Left forelimb (tissue), 1 donor: ENCODE results near the gene DHX57.
"Not testable (repeated sequence)": the region's sequence is repeated elsewhere in the genome, so short reads cannot be mapped to it uniquely, and the experiment has no call there.

Source experiments
- DNase-seq: peaks from one replicate; pipeline ENCODE4 v3.0.0-alpha.2; 2018; ENCODE audit warnings: low spot score

DHX57 gene

DNA sequence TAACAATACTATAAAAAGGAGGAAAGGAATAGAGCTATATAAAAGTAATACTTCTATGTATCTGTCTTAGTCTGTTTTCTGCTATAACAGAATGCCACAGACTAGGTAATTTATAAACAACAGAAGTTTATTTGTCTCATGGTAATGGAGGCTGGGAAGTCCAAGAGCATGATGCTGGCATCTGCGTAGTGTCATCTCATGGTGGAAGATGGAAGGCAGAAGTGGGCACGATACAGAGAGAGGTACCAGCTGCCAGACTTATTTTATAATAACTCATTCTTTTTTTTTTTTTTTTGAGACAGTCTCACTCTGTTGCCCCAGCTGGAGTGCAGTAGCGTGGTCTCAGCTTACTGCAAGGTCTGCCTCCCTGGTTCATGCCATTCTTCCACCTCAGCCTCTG lies 4.3 kb downstream of the DHX57 start:
- DNase-seq: no peak

DNA sequence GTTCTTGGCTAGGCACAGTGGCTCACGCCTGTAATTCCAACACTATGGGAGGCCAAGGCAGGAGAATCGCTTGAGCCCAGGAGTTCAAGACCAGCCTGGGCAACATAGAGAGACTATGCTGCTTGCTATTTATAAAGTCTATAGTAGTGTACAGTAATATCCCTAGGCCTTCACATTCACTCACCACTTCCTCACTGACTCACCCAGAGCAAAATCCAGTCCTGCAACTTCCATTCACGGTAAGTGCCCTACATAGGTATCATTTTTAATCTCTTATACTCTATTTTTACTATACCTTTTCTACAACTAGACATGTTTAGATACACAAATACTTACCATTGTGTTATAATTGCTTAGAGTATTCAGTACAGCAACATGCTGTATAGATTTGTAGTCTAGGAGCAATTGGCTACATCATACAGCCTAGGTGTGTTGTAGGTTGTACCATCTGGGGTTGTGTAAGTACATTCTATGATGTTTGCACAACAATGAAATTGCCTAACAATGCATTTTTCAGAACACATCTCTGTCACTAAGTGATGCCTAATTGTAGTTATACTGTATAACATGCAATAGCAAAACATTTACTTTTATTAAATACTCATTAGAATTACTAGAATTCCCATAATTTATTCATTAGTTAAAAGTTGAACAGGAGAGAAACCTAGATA lies 8.8 kb downstream of the DHX57 start:
- DNase-seq: no peak

DNA sequence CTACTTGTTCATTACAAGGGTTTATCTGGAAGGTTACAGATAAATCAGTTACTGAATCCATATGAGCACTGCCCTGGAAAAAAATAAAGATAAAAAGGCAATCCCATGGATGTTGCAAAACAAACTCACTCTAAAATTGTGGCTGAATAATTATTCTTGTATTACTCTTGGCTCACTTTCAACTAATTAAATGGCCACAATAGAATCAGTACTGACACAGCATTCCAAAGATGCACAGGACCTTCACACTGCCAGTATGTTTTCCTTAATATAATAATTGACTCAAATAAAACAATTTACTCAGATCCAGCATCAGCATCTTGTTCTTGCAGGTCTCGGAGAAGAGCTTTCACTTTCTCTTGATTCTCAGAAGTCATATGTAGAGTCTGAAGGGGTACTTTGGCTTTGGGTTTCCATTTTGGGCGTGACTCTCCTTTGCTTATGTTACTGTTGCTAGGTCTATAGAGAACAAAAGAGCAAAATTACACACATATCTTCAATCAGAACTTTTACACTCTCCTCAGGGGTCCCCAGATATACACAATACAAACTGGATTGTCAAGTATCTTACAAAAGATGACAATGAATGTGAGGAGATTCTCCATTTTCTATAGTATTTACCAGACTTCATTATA lies 12.6 kb downstream of the DHX57 start:
- DNase-seq: no peak

DNA sequence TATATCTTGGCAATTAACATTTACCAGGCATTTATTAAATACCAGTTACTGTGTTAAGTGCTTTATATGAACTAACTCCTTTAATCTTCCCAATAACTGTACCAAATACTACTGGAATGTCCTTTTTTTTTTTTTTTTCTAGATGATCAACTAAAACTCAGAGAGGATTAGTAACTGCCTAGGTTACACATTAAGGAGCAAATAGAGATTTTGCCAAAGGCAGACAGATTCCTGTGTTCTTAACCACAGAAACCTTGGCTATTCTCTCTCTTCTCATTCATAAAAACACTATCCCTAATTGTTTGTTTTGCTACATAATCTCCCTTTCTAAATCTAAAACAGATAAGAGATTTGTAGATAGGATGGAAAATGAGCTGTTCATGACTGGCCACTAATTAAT lies 13.3 kb downstream of the DHX57 start:
- DNase-seq: no peak

DNA sequence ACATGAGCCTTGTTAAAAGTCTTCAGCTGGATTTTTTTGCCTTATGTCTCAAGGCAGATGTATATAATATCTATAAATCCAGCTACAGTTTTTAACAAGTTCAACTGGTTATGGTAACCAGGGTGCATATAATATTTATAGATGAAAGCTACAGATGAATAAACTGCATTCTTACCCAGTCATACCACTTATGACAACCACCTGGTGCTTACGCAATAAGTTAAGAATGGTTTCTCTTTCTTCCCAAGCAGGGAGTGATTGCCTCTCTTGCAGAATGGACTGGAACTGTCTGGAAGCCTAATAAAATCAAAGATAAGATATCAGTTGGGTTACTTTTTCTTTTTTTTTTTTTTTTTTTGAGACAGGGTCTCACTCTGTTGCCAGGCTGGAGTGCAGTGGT lies 19.6 kb downstream of the DHX57 start:
- DNase-seq: no peak

DNA sequence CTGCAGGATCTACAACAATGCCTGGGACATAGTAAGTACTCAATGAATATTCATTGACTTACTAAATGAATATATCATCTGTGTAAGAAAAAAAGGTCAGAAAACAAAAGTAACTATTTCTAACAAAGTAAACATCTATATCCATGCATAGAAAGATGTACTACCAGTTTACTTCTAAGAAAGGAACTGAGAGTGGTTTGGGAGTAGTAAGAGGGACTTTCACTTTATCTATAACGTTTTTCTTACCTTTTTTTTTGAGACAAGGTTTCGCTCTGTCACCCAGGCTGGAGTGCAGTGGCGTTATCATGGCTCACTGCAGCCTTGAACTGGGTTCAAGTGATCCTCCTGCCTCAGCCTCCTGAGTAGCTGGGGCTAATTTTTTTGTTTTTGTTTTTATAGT lies 25.7 kb downstream of the DHX57 start:
- no peak for DNase-seq

DNA sequence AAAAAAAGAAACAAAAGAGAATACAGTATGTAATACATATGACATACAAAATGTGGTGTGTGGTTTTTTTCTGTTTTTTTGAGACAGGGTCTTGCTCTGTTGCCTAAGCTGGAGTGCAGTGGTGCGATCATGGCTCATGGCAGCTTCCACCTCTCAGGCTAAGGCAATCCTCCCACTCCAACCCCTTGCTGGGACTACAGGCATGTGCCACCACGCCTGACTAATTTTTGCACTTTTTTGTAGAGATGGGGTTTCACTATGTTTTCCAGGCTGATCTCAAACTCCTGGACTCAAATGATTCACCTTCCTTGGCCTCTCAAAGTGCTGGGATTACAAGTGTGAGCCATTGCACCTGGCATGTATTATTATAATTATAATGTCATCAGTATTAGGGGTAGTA lies 38.9 kb downstream of the DHX57 start:
- DNase-seq: no peak

DNA sequence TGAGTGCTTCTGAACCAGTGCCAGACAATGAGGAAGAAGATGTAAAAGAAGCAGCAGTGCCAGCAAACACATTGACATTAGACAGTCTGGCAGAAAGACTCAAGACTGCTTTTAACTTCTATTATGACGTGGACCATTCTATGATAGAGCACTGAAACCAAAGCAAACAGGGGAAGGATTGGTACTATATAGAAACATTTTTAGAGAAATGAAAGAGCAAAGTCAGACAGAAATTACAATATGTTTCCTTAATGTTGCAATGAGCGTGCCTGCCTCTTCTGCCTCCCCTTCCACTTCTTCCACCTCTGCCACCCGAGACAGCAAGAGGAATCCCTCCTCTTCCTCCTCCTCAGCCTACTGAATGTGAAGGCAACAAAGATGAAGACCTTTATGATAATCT lies 39.7 kb downstream of the DHX57 start:
- DNase-seq: no peak

DNA sequence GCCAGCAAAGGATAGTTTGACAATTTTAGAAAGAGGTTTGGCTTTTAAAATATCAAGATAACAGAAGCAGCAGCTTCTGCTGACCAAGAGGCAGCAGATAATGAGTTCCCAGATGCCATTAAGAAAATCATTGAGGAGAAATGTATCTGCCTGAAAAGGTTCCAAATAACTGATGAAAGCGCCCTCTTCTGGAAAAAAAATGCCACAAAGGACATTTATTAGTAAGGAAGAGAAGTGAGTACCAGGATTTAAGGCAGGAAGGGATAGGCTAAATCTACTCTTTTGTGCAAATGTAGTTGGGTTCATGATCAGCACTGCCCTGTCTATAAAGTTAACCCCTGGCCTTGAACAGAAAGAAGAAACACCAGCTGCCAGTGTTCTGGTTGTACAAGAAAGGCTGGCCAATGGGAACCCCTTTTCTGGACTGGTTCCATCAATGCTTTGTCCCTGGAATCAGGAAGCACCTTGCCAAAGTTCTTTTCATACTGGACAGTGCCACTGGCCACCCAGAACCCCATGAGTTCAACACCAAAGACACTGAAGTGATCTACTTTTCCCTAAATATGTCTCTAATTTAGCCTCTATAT lies 40.6 kb downstream of the DHX57 start:
- no peak for DNase-seq

DNA sequence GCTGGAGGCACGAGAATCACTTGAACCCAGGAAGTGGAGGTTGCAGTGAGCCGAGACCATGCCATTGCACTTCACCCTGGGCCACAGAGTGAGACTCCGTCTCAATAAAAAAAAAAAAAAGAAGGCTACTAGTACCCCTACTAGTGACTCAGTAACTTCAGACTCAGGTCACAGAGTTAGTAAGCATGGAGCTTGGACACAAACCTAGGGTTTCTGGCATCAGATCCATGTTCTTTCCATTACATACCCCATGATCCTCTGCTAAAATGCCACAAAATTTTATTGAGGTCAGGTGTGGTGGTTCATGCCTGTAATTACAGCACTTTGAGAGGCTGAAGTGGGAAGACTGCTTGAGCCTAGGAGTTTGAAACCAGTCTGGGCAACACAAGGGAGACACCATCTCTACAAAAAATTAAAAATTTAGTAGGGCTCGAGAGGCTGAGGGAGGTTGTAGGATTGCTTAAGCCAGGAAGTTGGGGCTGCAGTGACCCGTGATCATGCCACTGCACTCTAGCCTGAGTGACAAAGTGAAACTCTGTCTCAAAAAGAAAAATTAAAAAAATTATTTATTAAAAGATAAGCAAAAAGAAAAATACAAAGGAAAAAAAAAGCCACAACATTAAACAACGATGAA lies 45.1 kb downstream of the DHX57 start:
- no peak for DNase-seq

DNA sequence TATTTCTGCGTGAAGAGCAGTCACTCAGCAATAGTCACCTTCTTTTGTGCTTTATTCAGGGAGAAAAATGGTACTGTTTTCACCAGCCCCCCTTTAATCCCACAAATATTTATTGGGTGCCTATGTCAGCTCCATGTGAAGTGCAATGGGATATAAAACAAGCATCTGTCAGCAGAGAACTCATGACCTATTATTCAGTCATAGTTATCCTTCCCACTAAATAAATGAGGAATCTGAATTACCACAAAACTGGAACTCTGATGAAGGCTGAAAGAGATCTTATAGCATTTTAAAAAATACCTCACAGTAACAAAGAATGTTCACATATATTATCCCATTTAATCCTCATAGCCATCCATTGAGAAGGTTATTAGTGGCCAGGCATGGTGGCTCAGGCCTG lies 45.8 kb downstream of the DHX57 start:
- no peak for DNase-seq

DNA sequence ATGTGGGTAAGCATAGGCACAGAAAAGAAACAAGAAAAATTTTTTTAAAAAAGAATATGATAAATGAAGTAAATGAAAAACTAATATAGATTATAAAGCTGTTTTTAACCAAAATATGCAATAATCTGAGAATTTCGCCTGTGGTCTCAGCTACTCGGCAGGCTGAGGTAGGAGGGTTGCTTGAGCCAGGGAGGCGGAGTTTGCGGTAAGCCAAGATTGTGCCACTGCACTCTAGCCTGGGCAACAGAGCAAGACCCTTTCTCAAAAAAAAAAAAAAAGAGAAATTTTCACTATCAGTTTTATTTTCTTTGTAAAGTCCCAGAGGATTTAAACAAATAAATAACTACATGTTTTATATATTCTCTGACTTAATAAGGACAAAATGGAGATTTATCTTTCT lies 47.3 kb downstream of the DHX57 start:
- no peak for DNase-seq

DNA sequence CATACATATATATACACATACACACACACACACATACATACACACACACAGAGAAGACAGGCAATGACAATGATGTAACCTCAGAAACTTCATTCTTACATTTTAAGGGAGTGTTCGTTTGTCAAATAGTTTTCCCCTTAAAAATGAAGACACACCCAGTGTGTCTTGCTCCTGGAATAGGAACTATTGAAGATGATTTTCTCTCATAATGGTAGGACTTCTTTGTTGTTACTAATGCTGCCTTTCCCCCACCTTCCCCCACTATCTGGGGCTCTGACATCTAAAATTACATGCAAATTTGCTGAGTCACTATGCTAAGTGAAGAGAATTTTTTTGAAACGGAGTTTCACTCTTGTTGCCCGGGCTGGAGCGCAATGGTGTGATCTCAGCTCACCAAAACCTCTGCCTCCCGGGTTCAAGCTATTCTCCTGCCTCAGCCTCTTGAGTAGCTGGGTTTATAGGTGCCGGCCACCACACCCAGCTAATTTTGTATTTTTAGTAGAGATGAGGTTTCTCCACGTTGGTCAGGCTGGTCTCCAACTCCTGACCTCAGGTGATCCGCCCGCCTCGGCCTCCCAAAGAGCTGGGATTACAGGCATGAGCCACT lies 48.1 kb downstream of the DHX57 start:
- not testable (repeated sequence) for DNase-seq

DNA sequence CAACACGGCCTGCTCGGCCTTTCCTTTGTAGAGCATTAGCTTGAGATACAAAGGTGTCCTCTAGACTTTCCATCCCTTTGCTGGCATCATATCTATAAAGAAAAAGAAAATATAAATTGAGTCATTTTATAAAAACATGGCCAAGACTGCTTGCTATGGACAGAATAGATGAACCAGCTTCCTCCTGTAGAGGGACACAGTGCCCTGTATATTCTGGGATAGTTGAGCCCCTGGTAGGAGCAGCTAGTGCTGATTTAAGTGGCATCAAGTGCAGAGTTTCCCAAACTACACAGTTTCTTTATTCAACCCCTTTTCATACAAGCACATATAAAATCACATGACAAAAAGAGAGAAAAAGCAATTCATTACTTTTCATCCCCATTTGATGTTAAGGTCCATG lies 49.8 kb downstream of the DHX57 start:
- DNase-seq: no peak

DNA sequence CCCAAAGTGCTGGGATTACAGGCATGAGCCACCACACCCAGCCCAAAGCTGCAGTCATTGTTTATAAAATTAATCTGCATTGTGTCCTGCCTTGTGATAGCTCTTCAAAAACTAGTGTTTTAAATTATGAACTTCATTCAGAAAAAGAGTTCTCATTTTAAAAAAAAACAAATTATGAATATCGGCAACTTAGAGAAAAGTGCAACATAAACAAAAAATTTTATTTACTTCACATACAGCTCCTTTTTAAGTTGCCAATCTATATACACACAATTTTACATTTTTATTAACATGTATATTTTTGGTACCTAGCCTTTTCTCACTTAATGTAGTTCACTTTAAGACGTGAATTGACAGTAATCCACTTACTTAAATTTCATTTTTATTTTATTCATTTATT lies 50.8 kb downstream of the DHX57 start:
- no peak for DNase-seq

DNA sequence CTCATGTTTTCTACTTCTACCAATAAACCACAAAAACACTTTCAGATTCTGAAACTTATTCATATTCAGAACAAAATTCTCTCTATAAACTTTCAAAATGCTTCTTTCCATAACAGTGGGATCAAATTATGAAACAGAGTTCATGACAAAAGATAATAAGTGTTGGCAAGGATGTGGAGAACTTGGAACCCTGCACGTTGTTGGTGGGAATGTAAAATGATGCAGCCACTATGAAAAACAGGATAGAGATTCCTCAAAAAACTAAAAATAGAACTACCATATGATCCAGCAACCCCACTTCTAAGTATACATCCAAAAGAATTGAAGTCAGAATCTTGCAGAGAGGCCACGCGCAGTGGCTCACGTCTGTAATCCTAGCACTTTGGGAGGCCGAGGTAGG lies 52.3 kb downstream of the DHX57 start:
- DNase-seq: no peak

DNA sequence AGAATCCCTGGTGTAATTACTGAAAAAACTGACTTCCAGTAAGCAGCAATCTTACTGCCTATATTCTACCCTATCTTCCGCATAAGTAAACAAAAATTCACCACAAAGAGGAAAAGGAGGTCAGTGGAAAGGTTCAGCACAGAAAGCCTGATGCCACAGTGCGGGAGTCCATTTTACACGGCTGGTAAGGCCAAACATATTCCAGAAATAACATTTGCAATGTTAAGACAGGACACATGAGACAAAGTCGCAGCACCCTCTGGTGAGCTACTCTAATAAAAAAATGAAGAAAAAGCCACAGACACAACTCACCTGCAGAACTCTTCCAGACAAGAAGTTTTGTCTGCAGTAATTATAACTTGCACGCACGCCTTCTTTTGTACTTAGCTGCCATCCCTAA lies 57.2 kb downstream of the DHX57 start:
- DNase-seq: no peak

DNA sequence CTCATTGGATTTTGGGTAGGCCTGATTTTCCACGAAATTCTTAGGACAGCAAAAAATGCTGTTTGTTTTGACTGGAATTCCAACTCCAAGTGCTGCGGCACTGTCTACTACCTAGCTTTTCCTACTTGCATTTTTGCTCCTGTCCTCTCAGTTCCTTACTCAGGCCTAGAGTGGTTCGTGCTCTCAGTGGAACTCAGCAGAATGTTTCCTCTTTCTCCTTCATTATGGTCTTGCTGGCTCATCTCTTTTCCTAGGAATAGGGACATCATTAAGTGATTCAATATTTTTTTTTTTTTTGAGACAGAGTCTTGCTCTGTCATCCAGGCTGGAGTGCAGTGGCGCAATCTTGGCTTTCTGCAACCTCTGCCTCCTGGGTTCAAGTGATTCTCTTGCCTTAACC lies 59.8 kb downstream of the DHX57 start:
- DNase-seq: no peak

DNA sequence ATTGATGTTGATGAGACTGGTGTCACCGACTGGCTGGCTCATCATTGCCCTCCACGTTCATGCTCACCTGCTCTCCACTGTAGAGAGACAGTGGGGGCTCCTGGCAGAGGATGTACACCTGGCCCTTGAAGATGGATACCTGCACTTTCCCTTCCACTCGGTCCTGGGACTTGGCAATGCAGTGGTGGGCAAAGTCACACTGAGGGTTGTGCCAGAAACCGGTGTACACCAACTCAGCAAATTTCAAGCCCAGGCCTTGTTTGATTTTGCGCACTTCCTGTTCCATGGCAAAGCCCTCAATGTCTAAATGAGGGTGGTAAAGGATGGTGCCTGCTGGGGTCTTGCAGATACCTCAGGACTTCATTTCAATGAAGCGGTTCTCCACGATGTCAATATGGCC lies 65.2 kb downstream of the DHX57 start:
- no peak for DNase-seq

DNA sequence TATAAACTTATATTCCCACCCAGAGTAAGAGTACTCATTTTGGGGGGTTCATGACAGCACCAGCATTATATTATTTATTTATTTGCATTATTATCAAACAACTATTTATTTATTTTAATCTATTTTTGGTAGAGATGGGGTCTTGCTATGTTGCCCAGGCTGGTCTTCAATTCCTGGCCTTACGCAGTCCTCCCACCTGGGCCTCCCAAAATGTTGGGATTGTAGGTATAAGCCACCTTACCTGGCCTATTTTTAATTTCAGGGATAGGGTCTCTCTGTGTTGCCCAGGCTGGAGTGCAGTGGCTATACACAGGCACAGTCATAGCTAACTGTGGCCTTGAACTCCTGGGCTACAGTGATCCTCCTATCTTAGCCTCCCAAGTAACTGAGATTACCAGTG lies 67.1 kb downstream of the DHX57 start:
- no peak for DNase-seq

DNA sequence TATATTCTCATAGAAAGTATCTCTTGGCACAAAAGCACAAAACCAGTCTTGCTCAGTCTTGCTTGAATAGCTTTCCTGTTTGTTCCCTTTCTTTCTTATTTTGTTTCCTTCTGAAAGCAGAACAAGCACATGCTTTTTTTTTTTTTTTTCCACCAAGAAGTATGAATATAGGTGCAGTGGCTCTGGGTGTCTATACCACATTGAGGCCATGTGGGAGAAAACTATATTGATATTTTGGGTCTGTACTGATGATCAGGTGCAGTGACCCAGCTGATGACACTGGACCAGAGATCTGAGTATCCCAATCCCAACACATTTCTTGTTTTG lies 69.0 kb downstream of the DHX57 start:
- no peak for DNase-seq

DNA sequence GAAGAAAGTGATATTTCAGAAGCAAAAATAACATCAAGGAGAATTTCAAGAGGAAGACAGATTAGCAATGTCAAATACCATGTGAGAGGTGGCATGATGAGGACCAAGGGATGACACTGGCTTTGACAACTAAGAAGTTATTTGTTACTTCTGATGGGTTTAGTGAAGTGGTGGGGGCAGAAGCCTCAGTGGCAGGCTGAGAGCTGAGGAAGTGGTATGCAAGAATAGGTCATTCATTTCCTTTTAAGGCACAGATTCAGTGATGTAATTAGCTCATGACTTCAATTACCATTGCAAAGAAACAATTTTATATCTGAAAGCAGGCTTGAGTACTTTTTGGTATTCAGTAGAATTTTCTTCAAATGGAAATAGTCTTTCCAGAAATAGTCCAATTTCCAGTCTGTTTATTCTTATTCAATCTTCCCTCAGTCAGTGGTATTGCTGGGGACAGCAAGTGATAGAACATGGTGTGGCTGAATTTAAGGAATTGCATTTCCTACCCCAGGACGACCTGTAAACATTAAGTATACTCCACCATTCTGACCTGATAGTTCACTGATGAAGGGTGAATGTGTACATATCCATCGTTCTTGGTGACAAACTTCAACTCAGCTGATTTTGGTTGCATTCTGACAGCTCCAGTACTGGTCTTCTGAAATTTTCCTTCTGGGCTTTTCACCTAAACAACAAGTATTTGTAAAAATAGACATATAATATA lies 69.6 kb downstream of the DHX57 start:
- no peak for DNase-seq

DNA sequence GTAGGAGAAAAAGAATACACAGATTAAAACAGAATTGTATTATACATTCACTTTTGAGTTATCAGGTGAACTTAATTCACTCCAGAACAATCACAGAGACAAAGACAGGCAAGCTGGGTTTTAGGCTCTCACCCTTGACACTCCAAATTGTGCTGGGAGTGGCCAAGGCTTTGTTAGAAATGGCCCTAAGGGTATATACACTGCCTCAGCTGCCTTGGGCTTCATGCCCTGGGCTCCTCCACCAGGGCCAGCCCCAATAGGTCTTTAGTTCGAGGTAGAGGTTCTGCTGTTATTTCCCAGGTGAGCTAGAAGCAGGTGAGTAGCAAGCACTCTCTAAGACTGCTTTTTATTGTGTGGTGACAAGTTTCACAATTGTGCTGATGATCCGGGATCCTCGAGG lies 77.8 kb downstream of the DHX57 start:
- no peak for DNase-seq
